ENCODE results near the gene TARS2.
A peak's percentile ranks its signal among the peaks of the same experiment; 100 is the strongest.

The TARS2 gene

GRCh38 chr1:150535511-150536287, 48.5 kb downstream of the TARS2 start:
- peak in 1 of 10 donors; percentile 48 for DNase-seq

GRCh38 chr1:150536836-150537731, 49.9 kb downstream of the TARS2 start:
- peak in 3 of 10 donors; percentile 33 to 55 (median 48) for DNase-seq
- intact Hi-C loops (cut with DNase I): no loop called here

More at GRCh38 chr1:150535511-150536287, 48.5 kb downstream of the TARS2 start:
- intact Hi-C loops (cut with DNase I): no loop called here

GRCh38 chr1:150537732-150538684, 50.8 kb downstream of the TARS2 start:
- DNase-seq: peak in 3 of 10 donors; percentile 41 to 74 (median 52)
- intact Hi-C loops (cut with DNase I): no loop called here

- DNase-seq: peak in 2 of 10 donors; percentile 51 to 81
- intact Hi-C loops (cut with DNase I): no loop called here
Measured at GRCh38 chr1:150543500-150544143, 56.4 kb downstream of the TARS2 start.

- intact Hi-C loops (cut with DNase I): no loop called here
- no peak for DNase-seq
Measured at GRCh38 chr1:150544204-150544603, 57.0 kb downstream of the TARS2 start.

- intact Hi-C loops (cut with DNase I): no loop called here
Measured at GRCh38 chr1:150545486-150546032, 58.3 kb downstream of the TARS2 start.

GRCh38 chr1:150546294-150546937, 59.2 kb downstream of the TARS2 start:
- peak in 2 of 10 donors; percentile 30 to 31 for DNase-seq
- intact Hi-C loops (cut with DNase I): no loop called here

More at GRCh38 chr1:150545486-150546032, 58.3 kb downstream of the TARS2 start:
- DNase-seq: peak in 1 of 10 donors; percentile 3

GRCh38 chr1:150548324-150548631, 61.1 kb downstream of the TARS2 start:
- no peak for DNase-seq
- intact Hi-C loops (cut with DNase I): no loop called here

- intact Hi-C loops (cut with DNase I): no loop called here
- peak in 4 of 10 donors; percentile 47 to 90 (median 76) for DNase-seq
Measured at GRCh38 chr1:150548632-150549495, 61.6 kb downstream of the TARS2 start, which contains the start of gene ADAMTSL4. Gene ADAMTSL4 (plus strand): TSS chr1:150549408. CDS start chr1:150552289, 2,881 bp downstream.

GRCh38 chr1:150549496-150550221, 62.4 kb downstream of the TARS2 start:
- peak in 2 of 10 donors; percentile 74 to 78 for DNase-seq
- intact Hi-C loops (cut with DNase I): no loop called here

- intact Hi-C loops (cut with DNase I): no loop called here
- DNase-seq: peak in 1 of 10 donors; percentile 78
Measured at GRCh38 chr1:150550222-150551050, 63.2 kb downstream of the TARS2 start.

GRCh38 chr1:150551051-150551783, 64.0 kb downstream of the TARS2 start:
- intact Hi-C loops (cut with DNase I): no loop called here
- DNase-seq: peak in 5 of 10 donors; percentile 24 to 89 (median 49)

- DNase-seq: no peak
- intact Hi-C loops (cut with DNase I): no loop called here
Measured at GRCh38 chr1:150551784-150552127, 64.5 kb downstream of the TARS2 start.

GRCh38 chr1:150552128-150552910, 65.1 kb downstream of the TARS2 start:
- intact Hi-C loops (cut with DNase I): no loop called here
- peak in 4 of 10 donors; percentile 41 to 88 (median 60) for DNase-seq

GRCh38 chr1:150552911-150553289, 65.7 kb downstream of the TARS2 start:
- peak in 1 of 10 donors; percentile 72 for DNase-seq
- intact Hi-C loops (cut with DNase I): no loop called here

Data from posterior cingulate gyrus (tissue), 11 donors.